ENCODE results near the gene UNC13D. TPM values are rescaled to one million over a fixed set of nuclear protein-coding genes. Genes with fewer than 3 reads are reported as not detected.

UNC13D gene
- total and polyA plus RNA-seq, 9 of the 15 experiments (the other 6 are each of a cell fraction or from before 2014, with no cell fraction given): 0.86 to 244 (median 69.2) TPM

- TF ChIP-seq ZNF740 (CRISPR knock-in tag; IDR thresholded peaks at IDR 0.05): no peak; the same call in 1 of the 2 replicates
- TF ChIP-seq ZNF740 (tag; IDR thresholded peaks at IDR 0.05): peak; percentile 68 to 91
- TF ChIP-seq MCM3 (IDR thresholded peaks at IDR 0.05): no peak
- 0 out of 2 replicates have a peak, but pooled peaks have one; percentile 66 for TF ChIP-seq RERE (CRISPR knock-in tag; IDR thresholded peaks at IDR 0.05; ENCODE audit: borderline replicate concordance)
- TF ChIP-seq ETS2 (tag; IDR thresholded peaks at IDR 0.05; ENCODE audit: borderline replicate concordance, poor library complexity, severe bottlenecking): no peak
- TF ChIP-seq, protein P1, sequence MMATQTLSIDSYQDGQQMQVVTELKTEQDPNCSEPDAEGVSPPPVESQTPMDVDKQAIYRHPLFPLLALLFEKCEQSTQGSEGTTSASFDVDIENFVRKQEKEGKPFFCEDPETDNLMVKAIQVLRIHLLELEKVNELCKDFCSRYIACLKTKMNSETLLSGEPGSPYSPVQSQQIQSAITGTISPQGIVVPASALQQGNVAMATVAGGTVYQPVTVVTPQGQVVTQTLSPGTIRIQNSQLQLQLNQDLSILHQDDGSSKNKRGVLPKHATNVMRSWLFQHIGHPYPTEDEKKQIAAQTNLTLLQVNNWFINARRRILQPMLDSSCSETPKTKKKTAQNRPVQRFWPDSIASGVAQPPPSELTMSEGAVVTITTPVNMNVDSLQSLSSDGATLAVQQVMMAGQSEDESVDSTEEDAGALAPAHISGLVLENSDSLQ (IDR thresholded peaks at IDR 0.05): 0 out of 2 replicates have a peak, but pooled peaks have one; percentile 20
- TF ChIP-seq LARP7 (IDR thresholded peaks at IDR 0.05): no peak
- peak; percentile 96 for TF ChIP-seq EP300 (IDR thresholded peaks at IDR 0.05; ENCODE audit: low read length)
- no peak for TF ChIP-seq ZFPM2 (CRISPR knock-in tag; IDR thresholded peaks at IDR 0.05)
- TF ChIP-seq ZBTB26 (CRISPR knock-in tag; IDR thresholded peaks at IDR 0.05): 0 out of 2 replicates have a peak, but pooled peaks have one; percentile 4
- no peak for TF ChIP-seq GABPB2 (CRISPR knock-in tag; conservative IDR thresholded peaks at IDR 0.05)
- peak; percentile 25; the same call in 1 of the 2 replicates for TF ChIP-seq SMC3 (conservative IDR thresholded peaks at IDR 0.05; ENCODE audit: insufficient read depth, low read depth, low read length)
- TF ChIP-seq DLX4 (CRISPR knock-in tag; IDR thresholded peaks at IDR 0.05): no peak
- no peak for TF ChIP-seq ZNF3 (CRISPR knock-in tag; IDR thresholded peaks at IDR 0.05)
- peak; percentile 77; the same call in 1 of the 2 replicates for TF ChIP-seq ZNF830 (CRISPR knock-in tag; IDR thresholded peaks at IDR 0.05)
- no peak for TF ChIP-seq FOXJ3 (CRISPR knock-in tag; IDR thresholded peaks at IDR 0.05)
- TF ChIP-seq ZNF253 (CRISPR knock-in tag; conservative IDR thresholded peaks at IDR 0.05): no peak
- 0 out of 2 replicates have a peak, but pooled peaks have one; percentile 11 for TF ChIP-seq KHSRP (IDR thresholded peaks at IDR 0.05)
- peak; percentile 98; the same call in 1 of the 2 replicates for TF ChIP-seq RB1 (IDR thresholded peaks at IDR 0.05; ENCODE audit: low read depth)
These were observed 59.0 kb downstream of the UNC13D start (continued) for GRCh38 chr17:75785016-75785890.
